Chondrocyte (in vitro differentiated cells): Measurements from ENCODE around the gene HNRNPH2. TPM values are rescaled to one million over a fixed set of nuclear protein-coding genes. Genes with fewer than 3 reads are reported as not detected.

ENCODE experiments used
- DNase-seq: peaks from one replicate; pipeline ENCODE4 v3.0.0; 2021; ENCODE audit warnings: mixed read lengths, low spot score
- H3K27ac Mint-ChIP-seq: one replicate; pipeline ENCODE4 v1.8.0; 2021; ENCODE audit warnings: mild to moderate bottlenecking, moderate library complexity, mixed read lengths; ENCODE audit not compliant: unreplicated experiment
- H3K27me3 Mint-ChIP-seq: 2 replicates; pipeline ENCODE4 v1.8.0; 2021; ENCODE audit warnings: low read depth, mixed read lengths
- H3K36me3 Mint-ChIP-seq: 2 replicates; pipeline ENCODE4 v1.8.0; 2021; ENCODE audit warnings: low read depth, mixed read lengths
- H3K4me1 Mint-ChIP-seq: 2 replicates; pipeline ENCODE4 v1.8.0; 2021; ENCODE audit warnings: low read depth, mild to moderate bottlenecking, mixed read lengths
- H3K4me3 Mint-ChIP-seq: one replicate; pipeline ENCODE4 v1.8.0; 2021; ENCODE audit warnings: mild to moderate bottlenecking, moderate library complexity, mixed read lengths; ENCODE audit not compliant: unreplicated experiment
- H3K9me3 Mint-ChIP-seq: 2 replicates; pipeline ENCODE4 v1.8.0; 2021; ENCODE audit warnings: low read depth, mixed read lengths
- total RNA-seq: library from RNA; stranded (reverse); gene quantifications from 3 replicates; pipeline ENCODE4 v1.2.1, GENCODE V29; 2021
- TF ChIP-seq, protein P1 (sequence below): fragments of 200-600 bp; sonication (generic); IDR thresholded peaks from 2 replicates; pipeline ENCODE4 v1.5.0; 2021; ENCODE audit warnings: antibody characterized with exemption, mild to moderate bottlenecking, moderate library complexity

The HNRNPH2 gene
- total RNA-seq, 1 donor from 2014 or later = 52.9 TPM

DNA sequence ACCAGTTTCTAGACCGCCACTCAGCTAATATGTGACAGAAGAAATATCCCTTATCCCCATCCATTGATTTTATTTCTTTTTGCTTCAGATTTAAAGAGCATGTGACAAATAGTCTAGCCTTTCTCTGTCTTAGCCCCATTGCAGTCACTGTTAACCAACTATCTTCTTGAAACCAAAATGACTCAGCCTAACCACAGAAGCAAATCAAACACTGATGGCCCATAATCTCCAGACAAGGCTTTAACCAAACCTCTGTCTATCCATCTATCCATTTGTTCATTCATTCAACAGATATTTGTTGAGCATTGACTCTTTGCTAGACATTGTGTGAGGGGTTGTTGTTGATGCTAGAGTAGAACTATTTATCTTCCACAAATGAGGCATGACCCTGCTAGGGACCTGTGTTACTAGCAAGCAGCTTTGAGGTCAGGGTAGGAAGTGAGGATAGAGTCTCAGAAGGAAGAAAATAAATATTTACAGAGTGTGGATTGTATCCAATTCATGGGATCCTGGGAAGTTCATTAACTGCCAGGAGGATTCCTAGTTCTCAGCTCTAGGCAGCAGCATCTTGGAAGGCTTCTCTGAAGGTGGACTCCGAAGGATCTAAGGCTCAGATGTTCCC is 22.5 kb downstream of the HNRNPH2 start:
- TF ChIP-seq, protein P1, sequence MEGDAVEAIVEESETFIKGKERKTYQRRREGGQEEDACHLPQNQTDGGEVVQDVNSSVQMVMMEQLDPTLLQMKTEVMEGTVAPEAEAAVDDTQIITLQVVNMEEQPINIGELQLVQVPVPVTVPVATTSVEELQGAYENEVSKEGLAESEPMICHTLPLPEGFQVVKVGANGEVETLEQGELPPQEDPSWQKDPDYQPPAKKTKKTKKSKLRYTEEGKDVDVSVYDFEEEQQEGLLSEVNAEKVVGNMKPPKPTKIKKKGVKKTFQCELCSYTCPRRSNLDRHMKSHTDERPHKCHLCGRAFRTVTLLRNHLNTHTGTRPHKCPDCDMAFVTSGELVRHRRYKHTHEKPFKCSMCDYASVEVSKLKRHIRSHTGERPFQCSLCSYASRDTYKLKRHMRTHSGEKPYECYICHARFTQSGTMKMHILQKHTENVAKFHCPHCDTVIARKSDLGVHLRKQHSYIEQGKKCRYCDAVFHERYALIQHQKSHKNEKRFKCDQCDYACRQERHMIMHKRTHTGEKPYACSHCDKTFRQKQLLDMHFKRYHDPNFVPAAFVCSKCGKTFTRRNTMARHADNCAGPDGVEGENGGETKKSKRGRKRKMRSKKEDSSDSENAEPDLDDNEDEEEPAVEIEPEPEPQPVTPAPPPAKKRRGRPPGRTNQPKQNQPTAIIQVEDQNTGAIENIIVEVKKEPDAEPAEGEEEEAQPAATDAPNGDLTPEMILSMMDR = no peak
- Mint-ChIP-seq H3K27ac (peak overlapping the region; percentile 62), H3K9me3 (peaks cover 3% of the 10 kb centered on the region), H3K36me3 (peaks cover 16% of the 10 kb centered on the region), H3K27me3 (no peaks in the 10 kb centered on the region), H3K4me3 (no peak overlapping the region), H3K4me1 (peaks cover 20% of the 10 kb centered on the region)
- DNase-seq = no peak

DNA sequence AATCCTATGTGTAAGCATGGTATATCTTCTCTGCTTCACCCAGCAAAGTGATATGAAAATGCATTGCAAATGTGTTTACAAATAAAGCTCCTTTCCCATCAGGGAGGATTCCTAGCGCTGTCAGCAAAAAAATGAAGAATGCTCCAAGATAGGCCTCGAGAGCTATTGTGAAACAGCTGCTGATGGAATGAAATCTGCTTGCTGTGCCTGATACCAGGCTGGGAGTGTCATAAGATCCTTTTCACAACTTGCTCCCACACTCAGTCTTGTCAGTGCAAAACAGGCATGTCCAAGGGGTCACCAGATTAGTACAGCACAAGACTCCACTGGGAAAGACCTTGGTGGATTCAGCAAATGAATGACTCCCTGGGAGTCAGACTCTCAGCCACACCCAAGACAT is 34.1 kb downstream of the HNRNPH2 start:
- Mint-ChIP-seq H3K27me3 (no peaks in the 10 kb centered on the region), H3K36me3 (peaks cover 31% of the 10 kb centered on the region), H3K4me3 (no peak overlapping the region), H3K4me1 (no peaks in the 10 kb centered on the region), H3K27ac (no peak overlapping the region), H3K9me3 (peaks cover 8% of the 10 kb centered on the region)
- DNase-seq = no peak
- TF ChIP-seq, protein P1 = no peak

DNA sequence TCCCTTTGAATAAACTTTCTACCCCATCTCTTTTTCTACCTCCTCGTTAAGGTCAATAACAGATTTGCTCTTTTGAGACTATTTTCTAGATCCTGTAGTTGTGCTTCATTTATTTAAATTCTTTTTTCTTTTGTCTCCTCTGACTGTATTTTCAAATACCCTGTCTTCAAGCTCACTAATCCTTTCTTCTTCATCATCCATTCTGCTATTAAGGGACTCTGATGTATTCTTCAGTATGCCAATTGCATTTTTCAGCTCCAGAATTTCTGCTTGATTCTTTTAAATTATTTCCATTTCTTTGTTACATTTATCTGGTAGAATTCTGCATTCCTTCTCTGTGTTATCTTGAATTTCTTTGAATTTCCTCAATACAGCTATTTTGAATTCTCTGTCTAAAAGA is 41.3 kb downstream of the HNRNPH2 start:
- H3K9me3 Mint-ChIP-seq = peaks cover 12% of the 10 kb centered on the region

DNA sequence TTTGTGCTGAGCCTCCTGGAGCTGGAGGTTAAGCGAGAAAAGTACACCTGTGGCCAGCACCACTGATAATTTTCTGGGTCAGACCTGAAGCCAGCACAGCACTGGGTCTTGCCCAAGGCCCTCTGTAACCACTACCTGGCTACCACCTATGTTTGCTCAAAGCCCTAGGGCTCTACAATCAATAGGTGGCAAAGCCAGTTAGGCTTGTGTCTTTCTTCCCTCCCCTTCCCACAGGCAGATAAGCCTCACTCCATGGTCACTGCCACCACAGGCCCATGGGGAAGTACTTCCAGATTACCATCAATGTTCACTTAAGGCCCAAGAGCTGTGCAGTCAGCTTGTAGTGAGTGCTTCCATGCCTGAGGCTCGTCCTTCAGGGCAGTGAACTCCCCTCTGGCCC is 42.1 kb downstream of the HNRNPH2 start:
- Mint-ChIP-seq H3K4me3 (no peak overlapping the region), H3K27ac (no peak overlapping the region), H3K4me1 (no peaks in the 10 kb centered on the region), H3K27me3 (no peaks in the 10 kb centered on the region), H3K36me3 (peaks cover 13% of the 10 kb centered on the region), H3K9me3 (peaks cover 12% of the 10 kb centered on the region)
- DNase-seq = no peak
- TF ChIP-seq, protein P1 = no peak

More for the DNA sequence above, 41.3 kb downstream of the HNRNPH2 start:
- TF ChIP-seq, protein P1 = no peak
- Mint-ChIP-seq H3K4me3 (no peak overlapping the region), H3K27me3 (no peaks in the 10 kb centered on the region), H3K27ac (no peak overlapping the region), H3K36me3 (peaks cover 12% of the 10 kb centered on the region), H3K4me1 (no peaks in the 10 kb centered on the region)
- no peak for DNase-seq

DNA sequence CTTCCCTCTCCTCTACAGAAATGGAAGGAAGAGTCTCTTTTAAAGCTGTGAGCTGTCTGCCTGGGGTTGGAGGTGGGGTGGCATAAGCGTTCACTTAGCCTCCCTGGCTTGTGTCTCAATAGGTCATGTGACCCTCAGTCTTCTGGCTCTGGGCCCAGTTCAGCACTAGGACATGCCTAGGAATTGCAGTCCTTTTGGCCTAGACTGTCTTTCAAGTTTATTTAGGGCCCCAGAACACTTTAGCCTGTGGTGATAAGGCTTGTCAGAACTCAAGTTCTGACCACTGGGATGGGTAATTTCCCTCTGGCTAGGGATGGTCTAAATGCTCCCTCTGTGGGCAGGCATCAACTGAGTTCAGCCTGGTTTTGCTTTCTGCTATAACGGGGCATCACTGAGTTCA is 42.9 kb downstream of the HNRNPH2 start:
- Mint-ChIP-seq H3K27ac (no peak overlapping the region), H3K4me1 (no peaks in the 10 kb centered on the region), H3K4me3 (no peak overlapping the region), H3K36me3 (peaks cover 12% of the 10 kb centered on the region), H3K27me3 (no peaks in the 10 kb centered on the region), H3K9me3 (peaks cover 12% of the 10 kb centered on the region)
- TF ChIP-seq, protein P1 = no peak
- no peak for DNase-seq
